HepG2 (cell line): ENCODE measurements around the gene LYRM7. TPM values are rescaled to one million over a fixed set of nuclear protein-coding genes. Genes with fewer than 3 reads are reported as not detected.
A peak's percentile ranks its signal among the peaks of the same experiment; 100 is the strongest.

Experiments used
- ATAC-seq: fragments of 200-7000 bp; cut with Tn5 transposase; 3 replicates; pipeline ENCODE4 v1.9.1; 2020; ENCODE audit warnings: mild to moderate bottlenecking, moderate library complexity
- BruUV-seq: library from RNA; stranded (reverse); fragments of 400-500 nt; replicated peaks from 2 replicates; lab custom pipeline; 2021; lab: Mats Ljungman, UMichigan
- CTCF ChIA-PET: fragments of 300-600 bp; formaldehyde crosslinking; extraction: SDS; loops from one replicate; lab custom pipeline; 2021; ENCODE audit warnings: low total read pairs, inconsistent platforms, low intra/inter-chr PET ratio; lab: Yijun Ruan, JAX
- POLR2A ChIA-PET: fragments of 350-600 bp; sonication (Branson Sonifier 250); formaldehyde crosslinking; loops from one replicate; lab custom pipeline; 2020; ENCODE audit warnings: antibody characterized with exemption, inconsistent platforms; lab: Yijun Ruan, JAX
- DNase-seq: peaks from one replicate; pipeline ENCODE4 v3.0.0-alpha.2; 2015; ENCODE audit warnings: low spot score
- FAIRE-seq: peaks from 3 replicates; lab custom pipeline; 2011; peaks lifted over from hg19 to GRCh38; lab: Jason Lieb, UNC
- H2AFZ ChIP-seq: one replicate; pipeline ENCODE4 v1.6.1; 2011; ENCODE audit warnings: low read length, inconsistent platforms
- H3K27ac ChIP-seq: fragments of 300-600 bp; 3 replicates; pipeline ENCODE4 v1.8.0; 2011; ENCODE audit warnings: mixed run types, mild to moderate bottlenecking, mixed read lengths, low read length, inconsistent platforms; ENCODE audit not compliant: insufficient read depth; ENCODE audit errors: extremely low read length
- H3K27me3 ChIP-seq, 2 experiments: fragments of 200-600 bp in 1 of 2; 2 replicates in 1 of 2; 3 replicates in 1 of 2; pipeline versions ENCODE4 v1.6.0 to v1.8.0; 2011; ENCODE audit warnings: low read length in 2 of 2, mild to moderate bottlenecking in 2 of 2, moderate library complexity in 2 of 2, inconsistent platforms in 1 of 2; ENCODE audit not compliant: insufficient read depth in 2 of 2, control insufficient read depth in 1 of 2
- H3K36me3 ChIP-seq, 2 experiments: fragments of 200-600 bp in 1 of 2; replicated peaks in 1 of 2; 2 replicates in 1 of 2; 3 replicates in 1 of 2; pipeline versions ENCODE4 v1.5.1 to v1.8.0; 2011; ENCODE audit warnings: low read length in 2 of 2, inconsistent platforms in 1 of 2; ENCODE audit not compliant: insufficient read depth in 2 of 2, control insufficient read depth in 1 of 2
- H3K4me1 ChIP-seq: 2 replicates; pipeline ENCODE4 v1.5.1; 2012; ENCODE audit warnings: low read length, inconsistent platforms; ENCODE audit not compliant: insufficient read depth
- H3K4me2 ChIP-seq: 2 replicates; pipeline ENCODE4 v1.6.0; 2011; ENCODE audit warnings: low read depth, low read length, inconsistent platforms
- H3K4me3 ChIP-seq, 3 experiments: fragments of 200-600 bp in 1 of 3; sonication (generic), shearing (Covaris generic) in 1 of 3; replicated peaks in 1 of 3; 2 replicates each; pipeline ENCODE4 v1.5.1; 2011 to 2016; ENCODE audit warnings: low read length in 3 of 3, inconsistent platforms in 2 of 3, low read depth in 2 of 3, mild to moderate bottlenecking in 2 of 3, control low read depth in 1 of 3, mixed read lengths in 1 of 3; ENCODE audit not compliant: insufficient read depth in 1 of 3
- H3K79me2 ChIP-seq: one replicate; pipeline ENCODE4 v1.6.1; 2011; ENCODE audit warnings: low read length, inconsistent platforms; ENCODE audit not compliant: insufficient read depth
- H3K9ac ChIP-seq: 2 replicates; pipeline ENCODE4 v1.6.0; 2011; ENCODE audit warnings: mild to moderate bottlenecking, low read depth, low read length, inconsistent platforms; ENCODE audit not compliant: insufficient read depth
- H3K9me3 ChIP-seq: 2 replicates; pipeline ENCODE4 v1.5.1; 2012; ENCODE audit warnings: mild to moderate bottlenecking, low read length
- H4K20me1 ChIP-seq: 2 replicates; pipeline ENCODE4 v1.6.0; 2011; ENCODE audit warnings: inconsistent platforms, mild to moderate bottlenecking, low read length, moderate library complexity; ENCODE audit not compliant: insufficient read depth
- AGO2 ChIP-seq: fragments of 200-400 bp; formaldehyde crosslinking; optimal IDR thresholded peaks from 2 replicates; pipeline ENCODE3; 2017; ENCODE audit warnings: mild to moderate bottlenecking, low read depth, low read length, moderate library complexity
- ESRRA ChIP-seq: sonication (generic); formaldehyde crosslinking; IDR thresholded peaks from 2 replicates; pipeline ENCODE4 v1.5.1; 2020; ENCODE audit warnings: mild to moderate bottlenecking, low read depth, missing genetic modification reagents
- HNRNPLL ChIP-seq: fragments of 200-400 bp; formaldehyde crosslinking; IDR thresholded peaks from 2 replicates; pipeline ENCODE4 v1.6.1; 2017; ENCODE audit warnings: mild to moderate bottlenecking, low read depth, low read length; ENCODE audit not compliant: poor library complexity, severe bottlenecking
- KLF6 ChIP-seq: IDR thresholded peaks from 2 replicates; pipeline ENCODE4 v1.8.0; 2016; ENCODE audit warnings: missing biosample characterization, missing genetic modification reagents
- POLR2G ChIP-seq: fragments of 200-400 bp; formaldehyde crosslinking; IDR thresholded peaks from 2 replicates; pipeline ENCODE4 v1.6.1; 2018; ENCODE audit warnings: mild to moderate bottlenecking, low read depth, low read length, moderate library complexity
- SIX1 ChIP-seq: sonication (generic); formaldehyde crosslinking; IDR thresholded peaks from 2 replicates; pipeline ENCODE4 v1.4.0; 2020; ENCODE audit warnings: missing genetic modification reagents, borderline replicate concordance
- STAT5B ChIP-seq: sonication (generic); formaldehyde crosslinking; IDR thresholded peaks from 2 replicates; pipeline ENCODE4 v1.4.0; 2020; ENCODE audit warnings: missing genetic modification reagents
- ZBTB7B ChIP-seq: sonication (generic); formaldehyde crosslinking; IDR thresholded peaks from 2 replicates; pipeline ENCODE4 v1.4.0; 2020; ENCODE audit warnings: missing genetic modification reagents
- ZNF354B ChIP-seq: sonication (generic); formaldehyde crosslinking; IDR thresholded peaks from 2 replicates; pipeline ENCODE4 v1.8.0; 2022; ENCODE audit warnings: mild to moderate bottlenecking, missing genetic modification reagents
- WGBS: methylation state at CpG from one replicate; pipeline ENCODE4 v1.1.6; 2017; ENCODE audit warnings: low lambda C conversion rate; 5-methylcytosine and 5-hydroxymethylcytosine counted together
- in situ Hi-C: cut with HindIII; loops from 2 replicates; pipeline ENCODE4 v1.10.0; 2017; ENCODE audit warnings: low pct_unique_long_range_greater_than_20kb; ENCODE audit not compliant: extremely low pct_ligation_motif_present
- intact Hi-C: fragments of 100-400 bp; cut with micrococcal nuclease; formaldehyde crosslinking; loops from one replicate; pipeline ENCODE4 v1.10.0; 2022; ENCODE audit not compliant: unreplicated experiment
- polyA plus RNA-seq, 8 experiments: library from polyadenylated mRNA; depleted of rRNA in 3 of 8; stranded (reverse) in 7 of 8; unstranded in 1 of 8; fragments of >200 nt; fragmentation: Illumina TruSeq in 4 of 8; extraction: Trizol in 4 of 8; gene quantifications; 2 replicates each; pipeline versions ENCODE4 v1.2.1 to v1.2.3, GENCODE V29; 2011 to 2016; ENCODE audit warnings: low read depth in 4 of 8, missing spikeins in 1 of 8, mixed read lengths in 1 of 8; ENCODE audit not compliant: insufficient read depth in 1 of 8
- total RNA-seq, 5 experiments: library from RNA; depleted of rRNA; stranded (reverse); fragments of >200 nt; fragmentation: Illumina TruSeq; extraction: Trizol; gene quantifications; 2 replicates each; pipeline ENCODE4 v1.2.3, GENCODE V29; 2016; ENCODE audit warnings: low read depth in 1 of 5
- TF ChIP-seq, protein P1 (sequence below): sonication (generic); formaldehyde crosslinking; IDR thresholded peaks from 2 replicates; pipeline ENCODE4 v1.8.0; 2022; ENCODE audit warnings: missing genetic modification reagents, mild to moderate bottlenecking, borderline replicate concordance
- TF ChIP-seq, protein P2 (sequence below): IDR thresholded peaks from 2 replicates; pipeline ENCODE4 v1.6.1; 2016; ENCODE audit warnings: low read depth
- TF ChIP-seq, protein P3 (sequence below): sonication (generic); formaldehyde crosslinking; IDR thresholded peaks from 2 replicates; pipeline ENCODE4 v1.5.1; 2020; ENCODE audit warnings: missing genetic modification reagents, mild to moderate bottlenecking, borderline replicate concordance

The LYRM7 gene
- total and polyA plus RNA-seq, 2 of the 13 experiments (the other 11 are each of a cell fraction or from before 2014, with no cell fraction given), result 3.0 to 5.5 TPM

DNA sequence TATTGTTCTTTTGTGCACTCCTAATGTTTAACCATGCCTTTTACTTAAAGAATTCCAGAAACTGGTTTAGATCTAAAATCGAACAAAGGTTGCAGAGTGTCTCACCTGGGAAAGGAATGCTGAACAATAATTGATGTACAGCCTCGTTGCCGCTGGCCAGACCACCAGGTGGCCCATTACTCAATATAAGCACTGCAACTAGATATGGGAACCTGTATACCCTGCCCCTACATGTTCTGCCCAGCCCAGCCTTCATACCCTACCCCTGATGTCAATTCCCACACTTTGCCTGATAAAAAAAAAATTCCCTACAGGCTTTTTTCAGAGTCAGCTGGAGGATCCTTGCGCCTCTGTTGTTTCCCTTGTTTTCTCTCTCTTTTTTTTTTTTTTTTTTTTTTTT lies 19.5 kb upstream of the LYRM7 start (continued):
- TF ChIP-seq, protein P1, sequence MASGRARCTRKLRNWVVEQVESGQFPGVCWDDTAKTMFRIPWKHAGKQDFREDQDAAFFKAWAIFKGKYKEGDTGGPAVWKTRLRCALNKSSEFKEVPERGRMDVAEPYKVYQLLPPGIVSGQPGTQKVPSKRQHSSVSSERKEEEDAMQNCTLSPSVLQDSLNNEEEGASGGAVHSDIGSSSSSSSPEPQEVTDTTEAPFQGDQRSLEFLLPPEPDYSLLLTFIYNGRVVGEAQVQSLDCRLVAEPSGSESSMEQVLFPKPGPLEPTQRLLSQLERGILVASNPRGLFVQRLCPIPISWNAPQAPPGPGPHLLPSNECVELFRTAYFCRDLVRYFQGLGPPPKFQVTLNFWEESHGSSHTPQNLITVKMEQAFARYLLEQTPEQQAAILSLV (CRISPR knock-in tag), result no peak
- TF ChIP-seq KLF6 (CRISPR knock-in tag), result no peak

DNA sequence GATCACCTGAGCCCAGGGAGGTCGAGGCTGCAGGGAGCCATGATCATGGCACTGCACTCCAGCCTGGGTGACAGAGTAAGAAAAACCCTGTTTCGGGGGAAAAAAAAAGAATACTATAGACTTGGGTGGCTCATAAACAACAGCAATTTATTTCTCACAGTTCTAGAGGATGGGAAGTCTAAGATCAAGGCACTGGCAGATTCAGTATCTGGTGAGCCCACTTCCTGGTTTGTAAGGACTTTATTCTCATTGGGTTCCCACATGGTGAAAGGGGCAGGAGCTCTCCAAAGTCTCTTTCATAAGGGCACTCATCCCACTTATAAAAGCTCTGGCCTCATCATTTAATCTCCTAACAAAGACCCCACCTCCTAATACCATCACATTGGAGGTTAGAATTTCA lies 14.4 kb upstream of the LYRM7 start:
- Histone ChIP-seq H3K9me3 (no peaks in the 10 kb centered on the region), H3K9ac (no peak overlapping the region), H3K79me2 (peaks cover 7% of the 10 kb centered on the region), H3K4me3 (no peak overlapping the region), H3K27me3 (no peaks in the 10 kb centered on the region), H3K36me3 (peaks cover 3 to 25% of the 10 kb centered on the region in 2 experiments), H3K4me2 (no peak overlapping the region), H2AFZ (no peak overlapping the region), H4K20me1 (peaks cover 8% of the 10 kb centered on the region; the same call in 1 of the 2 replicates), H3K27ac (no peak overlapping the region), H3K4me1 (peaks cover 14% of the 10 kb centered on the region)
- POLR2A ChIA-PET, result interaction anchor here (1.4 kb wide), 1 partner anchor 9 kb away, joined by 5 read pairs; no protein-coding TSS in a partner anchor
- CTCF ChIA-PET, result no interaction called here
- TF ChIP-seq ZBTB7B (CRISPR knock-in tag) (no peak), HNRNPLL (no peak), POLR2G (0 out of 2 replicates have a peak, but pooled peaks have one; percentile 30)
- DNase-seq, result no peak
- in situ Hi-C loops, result no loop called here
- no TSS peak for BruUV-seq
- WGBS, result 91% methylated on average over 2 of the region's 2 CpGs
- FAIRE-seq, result no peak
- ATAC-seq, result peak; percentile 31
- intact Hi-C loops, result no loop called here

DNA sequence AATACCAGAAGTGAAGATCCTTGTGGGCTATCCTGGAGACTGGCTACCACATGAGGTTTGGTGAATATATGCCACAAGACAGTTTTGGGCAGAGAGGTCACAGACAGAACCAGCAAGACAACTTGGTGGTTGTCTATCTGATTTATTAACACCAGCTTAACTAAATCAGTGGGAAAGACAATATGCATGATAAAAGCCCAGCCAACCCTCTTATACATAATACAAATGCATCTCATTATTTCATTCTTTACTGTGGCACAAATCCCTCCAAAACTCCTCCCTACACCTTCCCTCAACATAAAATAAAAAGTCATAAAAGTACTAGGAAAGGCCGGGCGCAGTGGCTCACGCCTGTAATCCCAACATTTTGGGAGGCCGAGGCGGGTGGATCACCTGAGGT lies 13.8 kb upstream of the LYRM7 start:
- no peak overlapping the region for H2AFZ ChIP-seq
- H3K4me3 ChIP-seq, result no peak overlapping the region
- in situ Hi-C loops, result no loop called here
- ATAC-seq, result no peak; the same call in 2 of the 3 replicates
- H3K9me3 ChIP-seq, result no peaks in the 10 kb centered on the region
- POLR2A ChIA-PET, result interaction anchor here (1.4 kb wide), 1 partner anchor 8 kb away, joined by 5 read pairs; no protein-coding TSS in a partner anchor
- H3K27ac ChIP-seq, result no peak overlapping the region
- H3K4me2 ChIP-seq, result no peak overlapping the region
- TF ChIP-seq ESRRA (CRISPR knock-in tag) (no peak), ZNF354B (CRISPR knock-in tag) (no peak), SIX1 (CRISPR knock-in tag) (no peak), STAT5B (no peak), AGO2 (peak; percentile 16)
- TF ChIP-seq, protein P2, sequence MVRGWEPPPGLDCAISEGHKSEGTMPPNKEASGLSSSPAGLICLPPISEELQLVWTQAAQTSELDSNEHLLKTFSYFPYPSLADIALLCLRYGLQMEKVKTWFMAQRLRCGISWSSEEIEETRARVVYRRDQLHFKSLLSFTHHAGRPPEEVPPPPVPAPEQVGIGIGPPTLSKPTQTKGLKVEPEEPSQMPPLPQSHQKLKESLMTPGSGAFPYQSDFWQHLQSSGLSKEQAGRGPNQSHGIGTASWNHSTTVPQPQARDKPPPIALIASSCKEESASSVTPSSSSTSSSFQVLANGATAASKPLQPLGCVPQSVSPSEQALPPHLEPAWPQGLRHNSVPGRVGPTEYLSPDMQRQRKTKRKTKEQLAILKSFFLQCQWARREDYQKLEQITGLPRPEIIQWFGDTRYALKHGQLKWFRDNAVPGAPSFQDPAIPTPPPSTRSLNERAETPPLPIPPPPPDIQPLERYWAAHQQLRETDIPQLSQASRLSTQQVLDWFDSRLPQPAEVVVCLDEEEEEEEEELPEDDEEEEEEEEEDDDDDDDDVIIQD (CRISPR knock-in tag), result no peak
- TF ChIP-seq, protein P3, sequence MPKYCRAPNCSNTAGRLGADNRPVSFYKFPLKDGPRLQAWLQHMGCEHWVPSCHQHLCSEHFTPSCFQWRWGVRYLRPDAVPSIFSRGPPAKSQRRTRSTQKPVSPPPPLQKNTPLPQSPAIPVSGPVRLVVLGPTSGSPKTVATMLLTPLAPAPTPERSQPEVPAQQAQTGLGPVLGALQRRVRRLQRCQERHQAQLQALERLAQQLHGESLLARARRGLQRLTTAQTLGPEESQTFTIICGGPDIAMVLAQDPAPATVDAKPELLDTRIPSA (CRISPR knock-in tag), result no peak
- TF ChIP-seq, all 625 proteins: peak for 1
- Histone ChIP-seq H3K4me1 (peaks cover 20% of the 10 kb centered on the region), H3K79me2 (peaks cover 12% of the 10 kb centered on the region), H3K36me3 (peaks cover 5 to 29% of the 10 kb centered on the region in 2 experiments), H3K27me3 (no peaks in the 10 kb centered on the region), H3K9ac (no peak overlapping the region), H4K20me1 (peaks cover 11% of the 10 kb centered on the region; the same call in 1 of the 2 replicates)
- DNase-seq (no peak), FAIRE-seq (no peak)
- BruUV-seq, result no TSS peak
- intact Hi-C loops, result no loop called here
- WGBS, result 98% methylated on average over 5 of the region's 5 CpGs
- CTCF ChIA-PET, result no interaction called here
